ENCODE data around the gene OR51A2.

DNA sequence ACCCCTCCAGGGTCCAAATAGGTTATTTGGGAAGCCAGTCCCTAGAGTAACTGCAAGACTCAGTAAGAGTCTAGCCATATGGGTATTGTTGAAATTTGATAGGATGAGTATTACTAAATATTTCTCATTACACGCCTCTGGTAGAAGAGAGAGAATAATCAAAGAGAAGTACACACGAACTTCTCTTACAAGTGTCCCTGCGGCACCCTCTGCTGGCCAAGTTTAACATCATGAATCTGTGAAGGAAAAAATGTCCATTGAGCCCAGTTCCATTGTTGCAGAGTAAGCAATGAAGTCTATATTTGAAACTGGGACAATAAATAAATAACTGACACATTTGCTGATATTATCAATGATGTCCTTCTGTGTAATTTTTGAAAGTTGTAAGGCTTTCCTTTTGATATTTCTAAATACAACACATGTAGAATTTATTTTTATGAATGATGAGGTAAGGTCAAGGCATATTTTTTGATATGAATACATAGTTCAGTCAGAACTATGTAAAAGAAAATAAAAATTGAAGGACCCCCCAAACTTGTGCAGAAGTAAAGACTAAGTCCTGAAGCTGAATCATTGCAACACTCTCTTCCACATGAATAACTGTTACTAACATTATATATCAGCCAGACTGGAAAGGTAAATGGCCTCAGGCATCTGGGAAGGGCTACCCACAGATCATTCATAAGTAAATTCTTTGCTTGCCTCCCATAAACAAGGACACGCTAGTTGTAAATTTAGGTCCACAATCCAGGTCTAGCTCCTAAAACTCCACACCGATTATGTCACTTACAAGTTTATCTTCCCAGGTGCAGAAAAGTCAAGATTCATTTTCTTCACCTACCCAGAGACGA is 49.1 kb upstream of the OR51A2 start:
- TF ChIP-seq POLR2A (IDR thresholded peaks at IDR 0.05; ENCODE audit: low read depth, low read length) (no peak), POU2F2 (IDR thresholded peaks at IDR 0.05; ENCODE audit: low read depth, low read length) (no peak), TAF1 (IDR thresholded peaks at IDR 0.05; ENCODE audit: low read depth, low read length) (no peak), SPI1 (IDR thresholded peaks at IDR 0.05; ENCODE audit: low read depth, low read length) (no peak), POLR2AphosphoS5 (IDR thresholded peaks at IDR 0.05; ENCODE audit: low read depth, low read length) (no peak), PAX5 (IDR thresholded peaks at IDR 0.05; ENCODE audit: insufficient read depth, low read length, severe bottlenecking) (no peak)

Measured in GM12891 (cell line).